MM.1S (cell line): Measurements from ENCODE around the gene MPHOSPH9.

Experiments used
- DNase-seq: peaks from one replicate; pipeline ENCODE4 v3.0.0-alpha.2; 2015
- H2AFZ ChIP-seq: fragments of 300-600 bp; sonication (generic); 2 replicates; pipeline ENCODE4 v1.6.0; 2016; ENCODE audit warnings: antibody characterized with exemption, low read length
- H3F3A ChIP-seq: fragments of 300-600 bp; sonication (generic); 2 replicates; pipeline ENCODE4 v1.6.1; 2016; ENCODE audit warnings: mild to moderate bottlenecking, antibody characterized with exemption, low read length, moderate library complexity, mixed read lengths; ENCODE audit not compliant: insufficient read depth
- H3K27ac ChIP-seq: fragments of 300-600 bp; sonication (generic); 2 replicates; pipeline ENCODE4 v1.5.1; 2016; ENCODE audit warnings: mild to moderate bottlenecking, low read length
- H3K27me3 ChIP-seq: fragments of 300-600 bp; sonication (generic); replicated peaks from 2 replicates; pipeline ENCODE4 v1.6.0; 2016; ENCODE audit warnings: low read length; ENCODE audit not compliant: insufficient read depth
- H3K36me3 ChIP-seq: fragments of 300-600 bp; sonication (generic); replicated peaks from 2 replicates; pipeline ENCODE4 v1.6.1; 2016; ENCODE audit warnings: mild to moderate bottlenecking, low read length, mixed read lengths; ENCODE audit not compliant: insufficient read depth
- H3K4me1 ChIP-seq: fragments of 300-600 bp; sonication (generic); 2 replicates; pipeline ENCODE4 v1.6.1; 2016; ENCODE audit warnings: low read length, mixed read lengths
- H3K4me2 ChIP-seq: fragments of 300-600 bp; sonication (generic); 2 replicates; pipeline ENCODE4 v1.6.0; 2016; ENCODE audit warnings: low read depth, low read length
- H3K4me3 ChIP-seq: fragments of 300-600 bp; sonication (generic); 2 replicates; pipeline ENCODE4 v1.5.1; 2016; ENCODE audit warnings: low read length, mixed read lengths
- H3K79me2 ChIP-seq: fragments of 300-600 bp; sonication (generic); 2 replicates; pipeline ENCODE4 v1.6.1; 2016; ENCODE audit warnings: mixed run types, low read length, mixed read lengths
- H3K9ac ChIP-seq: fragments of 300-600 bp; sonication (generic); 2 replicates; pipeline ENCODE4 v1.6.1; 2016; ENCODE audit warnings: low read length, mixed read lengths
- H3K9me2 ChIP-seq: fragments of 300-600 bp; sonication (generic); replicated peaks from 2 replicates; pipeline ENCODE4 v1.6.1; 2016; ENCODE audit warnings: mild to moderate bottlenecking, low read length, mixed read lengths; ENCODE audit not compliant: insufficient read depth
- H3K9me3 ChIP-seq: fragments of 300-600 bp; sonication (generic); replicated peaks from 2 replicates; pipeline ENCODE4 v1.6.1; 2016; ENCODE audit warnings: mild to moderate bottlenecking, low read length, mixed read lengths; ENCODE audit not compliant: insufficient read depth
- H4K20me1 ChIP-seq: fragments of 300-600 bp; sonication (generic); 2 replicates; pipeline ENCODE4 v1.6.1; 2016; ENCODE audit warnings: mild to moderate bottlenecking, low read length, moderate library complexity, mixed read lengths; ENCODE audit not compliant: insufficient read depth
- CTCF ChIP-seq: fragments of 300-600 bp; sonication (generic); IDR thresholded peaks from 2 replicates; pipeline ENCODE4 v1.5.1; 2016; ENCODE audit warnings: antibody characterized with exemption, low read length, mixed read lengths
- EZH2 ChIP-seq: fragments of 300-600 bp; sonication (generic); optimal IDR thresholded peaks from 2 replicates; pipeline ENCODE3; 2017; ENCODE audit warnings: low read depth, mild to moderate bottlenecking, antibody characterized with exemption, low read length, mixed read lengths
- EZH2phosphoT487 ChIP-seq: fragments of 300-600 bp; sonication (generic); IDR thresholded peaks from 2 replicates; pipeline ENCODE4 v1.6.1; 2018; ENCODE audit warnings: antibody characterized with exemption, low read length

Gene MPHOSPH9

DNA sequence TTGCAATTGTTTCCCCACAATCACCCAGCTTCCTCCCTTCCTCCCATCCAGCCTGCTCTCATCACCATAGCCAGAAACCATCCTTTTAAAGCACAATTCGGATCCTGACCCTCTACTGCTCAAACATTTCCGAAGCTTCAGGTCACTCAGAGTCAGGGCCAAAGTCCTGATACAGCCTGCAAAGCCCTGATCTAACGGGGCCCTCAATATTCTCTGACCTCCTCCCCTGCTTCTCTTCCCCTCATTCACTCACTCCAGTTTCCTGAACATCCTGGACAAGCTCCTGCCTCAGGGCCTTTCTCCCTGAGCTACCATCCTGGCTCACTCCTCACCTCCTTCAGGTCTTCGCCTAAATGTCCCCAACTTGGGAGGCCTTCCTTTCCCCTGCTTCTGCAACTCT is 128.1 kb downstream of the MPHOSPH9 start:
- Histone ChIP-seq H3K9me2 (no peaks in the 10 kb centered on the region), H3K9me3 (no peaks in the 10 kb centered on the region), H3K27ac (no peak overlapping the region), H2AFZ (no peak overlapping the region), H3K27me3 (no peaks in the 10 kb centered on the region), H3K9ac (no peak overlapping the region), H3K36me3 (no peaks in the 10 kb centered on the region), H3K4me3 (no peak overlapping the region), H3K79me2 (no peaks in the 10 kb centered on the region), H3K4me1 (peaks cover 12% of the 10 kb centered on the region), H3K4me2 (no peak overlapping the region), H3F3A (no peaks in the 10 kb centered on the region), H4K20me1 (no peaks in the 10 kb centered on the region)
- TF ChIP-seq EZH2 (no peak), CTCF (no peak), EZH2phosphoT487 (no peak)
- DNase-seq, result no peak
